HPDE6-E6E7 (cell line): Measurements from ENCODE around the gene TRIM9.

Source experiments
- DNase-seq: peaks from one replicate; pipeline ENCODE4 v3.0.0; 2011; ENCODE audit warnings: missing footprints; ENCODE audit errors: extremely low spot score

The TRIM9 gene

GRCh38 chr14:51093371-51094281 lies 1.3 kb downstream of the TRIM9 start:
- DNase-seq = no peak

- no peak for DNase-seq
Observed at GRCh38 chr14:51092965-51093364, 1.9 kb downstream of the TRIM9 start.

- DNase-seq = no peak
Observed at GRCh38 chr14:51089278-51089677, 5.6 kb downstream of the TRIM9 start.

GRCh38 chr14:51087031-51087441 lies 7.9 kb downstream of the TRIM9 start:
- peak; percentile 68 for DNase-seq

- DNase-seq = no peak
Observed at GRCh38 chr14:51086044-51086443, 8.9 kb downstream of the TRIM9 start.

- DNase-seq = no peak
Observed at GRCh38 chr14:51084962-51085361, 9.9 kb downstream of the TRIM9 start.

GRCh38 chr14:51084507-51084906 lies 10.4 kb downstream of the TRIM9 start:
- no peak for DNase-seq

- DNase-seq = no peak
Observed at GRCh38 chr14:51082349-51082748, 12.6 kb downstream of the TRIM9 start.

GRCh38 chr14:51081712-51082111 lies 13.2 kb downstream of the TRIM9 start:
- DNase-seq = no peak

- DNase-seq = no peak
Observed at GRCh38 chr14:51081209-51081608, 13.7 kb downstream of the TRIM9 start.

GRCh38 chr14:51080645-51081044 lies 14.3 kb downstream of the TRIM9 start:
- DNase-seq = no peak

- no peak for DNase-seq
Observed at GRCh38 chr14:51079489-51079888, 15.4 kb downstream of the TRIM9 start.

GRCh38 chr14:51079085-51079484 lies 15.8 kb downstream of the TRIM9 start:
- DNase-seq = no peak

- DNase-seq = no peak
Observed at GRCh38 chr14:51074701-51075385, 20.1 kb downstream of the TRIM9 start.

GRCh38 chr14:51073731-51074130 lies 21.2 kb downstream of the TRIM9 start:
- no peak for DNase-seq

GRCh38 chr14:51072976-51073375 lies 21.9 kb downstream of the TRIM9 start:
- no peak for DNase-seq

- DNase-seq = no peak
Observed at GRCh38 chr14:51071857-51072256, 23.0 kb downstream of the TRIM9 start.

- DNase-seq = no peak
Observed at GRCh38 chr14:51070726-51071125, 24.2 kb downstream of the TRIM9 start.

- no peak for DNase-seq
Observed at GRCh38 chr14:51069055-51069454, 25.9 kb downstream of the TRIM9 start.

GRCh38 chr14:51068268-51068667 lies 26.6 kb downstream of the TRIM9 start:
- DNase-seq = no peak

GRCh38 chr14:51067295-51067694 lies 27.6 kb downstream of the TRIM9 start:
- DNase-seq = no peak

- no peak for DNase-seq
Observed at GRCh38 chr14:51066576-51066975, 28.3 kb downstream of the TRIM9 start.

GRCh38 chr14:51059032-51059431 lies 35.9 kb downstream of the TRIM9 start:
- no peak for DNase-seq
